GM21515 (cell line): ENCODE measurements around the gene ST3GAL4.

Experiments
- ATAC-seq: cut with Tn5 transposase; IDR thresholded peaks from one replicate; pipeline ENCODE4 v1.9.1; 2021; ENCODE audit not compliant: unreplicated experiment

Gene ST3GAL4

GRCh38 chr11:126403658-126404057 is 48.2 kb downstream of the ST3GAL4 start:
- peak; percentile 99 for ATAC-seq

DNA sequence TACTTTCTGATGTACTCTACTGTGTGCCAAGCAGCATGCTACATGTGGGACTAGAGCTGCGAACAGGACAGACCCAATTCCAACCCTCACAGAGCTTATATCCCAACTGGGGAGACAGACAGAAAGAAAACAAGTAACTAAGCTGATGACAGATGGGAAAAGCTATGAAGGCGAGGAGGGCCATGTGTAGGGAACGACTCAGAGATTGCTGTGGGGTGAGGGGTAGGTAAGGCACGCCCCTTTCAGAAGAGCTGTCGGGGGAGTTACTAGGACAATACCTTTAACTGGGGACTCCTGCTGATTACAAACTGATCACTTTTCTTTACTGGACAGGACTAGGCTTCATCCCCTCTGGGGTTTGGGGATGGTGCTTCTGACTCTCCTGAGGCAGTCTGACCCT is 48.9 kb downstream of the ST3GAL4 start:
- no peak for ATAC-seq

GRCh38 chr11:126405374-126405773 is 49.9 kb downstream of the ST3GAL4 start:
- ATAC-seq: no peak

- ATAC-seq: no peak
Measured at GRCh38 chr11:126405906-126406305, 50.4 kb downstream of the ST3GAL4 start.

DNA sequence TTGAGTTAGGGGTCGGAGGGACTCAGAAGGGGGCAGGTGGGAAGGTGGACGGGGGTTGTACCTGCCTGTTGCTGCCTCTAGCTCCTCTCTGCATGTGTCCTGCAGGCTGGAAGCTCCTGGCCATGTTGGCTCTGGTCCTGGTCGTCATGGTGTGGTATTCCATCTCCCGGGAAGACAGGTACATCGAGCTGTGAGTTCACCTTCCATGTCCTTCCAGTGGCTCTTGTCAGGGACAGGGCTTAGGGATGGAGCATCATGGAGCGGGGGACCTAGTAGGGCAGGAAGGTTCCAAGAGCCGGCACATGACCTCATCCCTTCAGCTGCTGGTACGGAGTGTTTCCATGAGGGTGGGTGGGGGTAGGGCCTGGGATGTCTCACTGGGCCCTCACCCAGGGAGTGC is 50.9 kb downstream of the ST3GAL4 start:
- ATAC-seq: no peak

GRCh38 chr11:126407101-126407521 is 51.6 kb downstream of the ST3GAL4 start:
- no peak for ATAC-seq

DNA sequence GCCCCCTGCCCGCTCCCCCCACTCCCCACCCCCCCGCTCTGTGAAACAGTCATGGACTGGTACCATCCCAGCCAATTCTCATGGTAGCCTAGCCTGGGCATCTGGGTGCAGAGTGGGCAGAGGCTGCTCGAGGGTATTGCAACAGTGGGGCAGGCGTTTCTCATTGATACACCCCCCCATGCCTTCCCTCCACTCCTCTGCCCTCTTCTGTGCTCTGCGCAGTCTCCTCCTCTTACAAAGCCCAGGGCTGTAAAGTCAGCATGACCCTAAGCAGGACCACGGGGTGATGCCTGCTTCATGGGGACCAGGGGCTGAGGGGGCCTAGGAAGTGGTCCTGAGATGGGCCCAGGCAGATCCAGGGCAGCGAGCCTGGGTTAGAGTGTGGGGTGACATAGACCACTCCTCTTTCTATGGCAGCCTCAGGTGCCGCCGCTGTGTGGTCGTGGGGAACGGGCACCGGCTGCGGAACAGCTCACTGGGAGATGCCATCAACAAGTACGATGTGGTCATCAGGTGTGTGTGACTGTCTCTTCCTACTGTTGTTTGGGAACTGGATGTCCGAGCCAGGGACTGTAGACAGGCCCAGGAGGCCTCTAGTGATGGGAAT is 52.3 kb downstream of the ST3GAL4 start:
- ATAC-seq: no peak

GRCh38 chr11:126408496-126408895 is 53.0 kb downstream of the ST3GAL4 start:
- ATAC-seq: no peak

GRCh38 chr11:126408901-126409619 is 53.6 kb downstream of the ST3GAL4 start:
- no peak for ATAC-seq

DNA sequence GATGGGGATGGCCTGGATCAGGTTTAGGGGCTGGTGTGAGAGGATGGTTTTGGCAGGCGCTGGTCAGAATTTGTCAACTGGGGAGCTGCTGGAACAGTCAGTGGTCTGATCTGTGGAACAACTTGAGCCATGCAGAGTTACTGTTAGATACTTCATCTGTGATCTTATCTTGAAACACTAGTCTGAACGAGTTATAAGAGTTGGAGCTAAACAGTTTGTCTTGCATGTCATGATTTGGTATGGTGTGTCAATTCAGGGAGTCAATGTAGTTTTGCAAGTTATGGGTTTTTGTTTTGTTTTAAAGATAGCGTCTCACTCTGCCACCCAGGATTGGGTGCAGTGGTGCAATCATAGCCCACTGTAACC is 54.1 kb downstream of the ST3GAL4 start:
- no peak for ATAC-seq

GRCh38 chr11:126410649-126411048 is 55.2 kb downstream of the ST3GAL4 start:
- no peak for ATAC-seq

DNA sequence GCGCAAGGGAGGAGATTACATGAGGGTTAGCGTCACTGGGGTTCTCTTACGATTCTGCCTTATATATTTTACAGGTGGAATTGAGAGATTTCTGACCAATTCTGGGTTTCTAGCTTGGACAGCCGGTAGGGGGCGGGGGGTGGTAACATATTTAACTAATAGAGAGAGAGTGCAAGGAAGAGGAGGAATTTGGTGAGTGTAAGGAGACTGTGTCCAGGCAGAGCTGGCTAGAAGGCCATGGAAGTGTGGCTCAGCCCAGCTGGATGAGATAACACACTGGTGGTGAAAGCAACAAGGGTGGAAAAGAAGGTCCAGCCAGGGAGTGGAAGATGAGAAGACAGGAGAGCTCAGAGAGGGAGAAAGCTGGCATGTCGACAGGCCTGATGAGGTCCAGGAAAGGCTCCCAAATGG is 56.5 kb downstream of the ST3GAL4 start:
- ATAC-seq: no peak

- no peak for ATAC-seq
Measured at GRCh38 chr11:126413426-126413825, 57.9 kb downstream of the ST3GAL4 start.

DNA sequence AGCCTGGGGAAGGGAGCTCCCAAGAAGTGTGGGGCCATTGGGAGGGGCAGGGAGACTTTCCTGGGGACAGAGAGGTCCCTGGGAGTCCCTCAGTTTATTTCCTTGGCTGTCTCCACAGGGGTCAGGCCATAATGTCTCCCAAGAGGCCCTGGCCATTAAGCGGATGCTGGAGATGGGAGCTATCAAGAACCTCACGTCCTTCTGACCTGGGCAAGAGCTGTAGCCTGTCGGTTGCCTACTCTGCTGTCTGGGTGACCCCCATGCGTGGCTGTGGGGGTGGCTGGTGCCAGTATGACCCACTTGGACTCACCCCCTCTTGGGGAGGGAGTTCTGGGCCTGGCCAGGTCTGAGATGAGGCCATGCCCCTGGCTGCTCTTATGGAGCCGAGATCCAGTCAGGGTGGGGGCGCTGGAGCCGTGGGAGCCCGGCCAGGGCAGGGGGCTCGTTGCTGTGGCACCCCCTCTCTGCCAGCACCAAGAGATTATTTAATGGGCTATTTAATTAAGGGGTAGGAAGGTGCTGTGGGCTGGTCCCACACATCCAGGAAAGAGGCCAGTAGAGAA is 58.4 kb downstream of the ST3GAL4 start:
- no peak for ATAC-seq

GRCh38 chr11:126414615-126415014 is 59.1 kb downstream of the ST3GAL4 start:
- ATAC-seq: no peak

GRCh38 chr11:126415128-126415527 is 59.6 kb downstream of the ST3GAL4 start:
- no peak for ATAC-seq

GRCh38 chr11:126415669-126416420 is 60.4 kb downstream of the ST3GAL4 start:
- no peak for ATAC-seq

GRCh38 chr11:126416542-126417090 is 61.1 kb downstream of the ST3GAL4 start:
- ATAC-seq: peak; percentile 84

DNA sequence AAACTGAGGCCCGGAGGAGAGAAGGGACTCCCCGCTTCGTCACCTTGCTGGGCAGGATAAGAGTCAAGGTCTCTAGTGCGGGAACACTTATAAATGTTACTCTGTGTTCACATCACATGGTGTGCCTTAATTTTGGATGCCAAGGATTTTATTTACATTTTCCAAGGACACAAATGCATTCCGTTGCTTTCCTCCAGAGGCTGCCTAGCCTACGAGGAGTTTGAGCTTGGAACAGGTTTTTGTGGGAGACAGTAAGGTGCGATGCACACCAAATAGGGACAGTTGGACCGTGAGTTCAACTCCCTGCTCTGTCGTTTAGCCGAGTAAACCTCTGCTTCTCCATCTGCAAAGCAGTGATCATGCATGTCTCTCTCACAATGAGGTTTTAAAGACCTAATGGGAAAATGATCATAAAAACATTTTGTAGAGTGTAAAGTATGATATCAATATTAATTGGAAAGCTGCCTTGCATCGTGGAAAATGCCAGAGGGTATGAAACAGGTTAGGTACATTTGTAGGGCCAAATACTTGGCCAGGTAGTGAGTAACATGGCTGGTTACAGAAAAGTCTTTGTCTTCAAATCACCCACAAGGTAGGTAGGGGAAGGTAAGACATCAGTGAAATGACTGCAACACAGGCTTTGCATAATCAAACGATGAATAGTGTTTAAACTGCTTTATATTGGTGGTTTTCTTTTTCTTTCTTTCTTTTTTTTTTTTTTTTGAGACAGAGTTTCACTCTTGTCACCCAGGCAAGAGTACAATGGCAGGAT is 61.8 kb downstream of the ST3GAL4 start:
- no peak for ATAC-seq

DNA sequence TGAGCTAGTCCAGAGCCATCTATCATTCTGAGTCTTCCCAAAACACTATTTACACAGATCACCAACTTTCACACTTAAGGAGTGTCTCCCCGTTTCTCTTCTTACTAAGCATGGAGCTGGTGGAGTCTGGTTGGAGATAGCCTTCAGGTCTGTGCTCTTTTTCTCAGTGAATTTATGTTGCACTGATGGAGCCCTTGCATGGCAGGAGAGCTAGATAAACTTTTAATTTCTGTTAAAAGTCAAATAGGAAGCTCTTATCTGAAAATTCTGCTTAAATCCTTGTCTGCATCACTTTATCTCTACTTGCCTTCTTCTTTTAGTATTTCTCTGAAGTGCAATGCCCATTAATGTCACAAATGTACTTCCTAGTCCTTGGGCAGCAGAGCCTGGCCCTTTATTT is 63.4 kb downstream of the ST3GAL4 start:
- ATAC-seq: no peak
